SHP77 treated with DMSO at 0.1 percent for 48 hours (cell line): Measurements from ENCODE around the gene ZNF74.
"Not testable (repeated sequence)": the region's sequence is repeated elsewhere in the genome, so short reads cannot be mapped to it uniquely, and the experiment has no call there.

Experiments used
- DNase-seq: peaks from one replicate; lab custom pipeline; 2025; lab: John Stamatoyannopoulos, UW

The ZNF74 gene

GRCh38 chr22:20448630-20449029 lies 54.7 kb downstream of the ZNF74 start:
- DNase-seq, result no peak

GRCh38 chr22:20449819-20450550 lies 56.0 kb downstream of the ZNF74 start:
- DNase-seq, result no peak

GRCh38 chr22:20450551-20450906 lies 56.6 kb downstream of the ZNF74 start:
- no peak for DNase-seq

- not testable (repeated sequence) for DNase-seq
These were observed 57.3 kb downstream of the ZNF74 start for GRCh38 chr22:20451129-20451778.

GRCh38 chr22:20451920-20452319 lies 58.0 kb downstream of the ZNF74 start:
- no peak for DNase-seq

- DNase-seq, result no peak
These were observed 59.3 kb downstream of the ZNF74 start for GRCh38 chr22:20453222-20453621.

GRCh38 chr22:20455709-20456063 lies 61.7 kb downstream of the ZNF74 start:
- DNase-seq, result no peak

- DNase-seq, result peak; percentile 18
These were observed 62.2 kb downstream of the ZNF74 start for GRCh38 chr22:20456064-20456721.

- no peak for DNase-seq
These were observed 62.7 kb downstream of the ZNF74 start for GRCh38 chr22:20456722-20457076.

GRCh38 chr22:20457506-20458240 lies 63.7 kb downstream of the ZNF74 start:
- no peak for DNase-seq
